ENCODE data around the gene AKR1C4.
A peak's percentile ranks its signal among the peaks of the same experiment; 100 is the strongest.

DNA sequence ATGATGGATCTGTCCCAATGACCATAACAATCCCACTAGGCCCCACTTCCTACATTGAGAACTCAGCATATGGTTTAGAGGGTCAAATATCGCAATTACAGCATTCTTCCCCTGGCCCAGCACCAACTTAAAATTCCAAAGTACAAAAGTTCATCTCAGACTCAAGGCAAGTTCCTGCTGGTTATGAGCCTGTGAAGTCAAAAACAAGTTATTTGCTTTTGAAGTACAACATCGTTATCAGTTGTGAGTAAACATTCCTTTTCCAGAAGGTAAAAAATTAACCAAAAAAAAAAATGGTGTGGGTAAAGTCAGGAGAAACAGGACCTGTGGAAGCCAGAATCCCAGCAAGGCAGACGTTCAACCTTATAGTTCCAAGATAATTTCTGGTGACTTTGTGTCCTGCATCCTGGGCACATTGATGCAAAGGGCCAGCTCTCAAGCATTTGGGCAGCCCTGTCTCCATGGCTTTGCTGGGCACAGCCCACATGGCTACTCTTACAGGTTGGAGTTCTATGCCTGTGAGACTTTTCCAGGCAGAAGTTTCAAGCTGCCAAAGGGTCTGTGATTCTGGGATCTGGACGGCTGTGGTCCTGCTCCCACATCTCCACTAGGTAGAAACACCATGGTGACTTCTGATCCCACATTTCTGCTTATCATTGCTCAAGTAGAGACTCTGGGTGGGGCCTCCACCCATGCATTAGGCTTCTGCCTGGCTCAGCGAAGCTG is 49.2 kb upstream of the AKR1C4 start:
- TF ChIP-seq, protein P1, sequence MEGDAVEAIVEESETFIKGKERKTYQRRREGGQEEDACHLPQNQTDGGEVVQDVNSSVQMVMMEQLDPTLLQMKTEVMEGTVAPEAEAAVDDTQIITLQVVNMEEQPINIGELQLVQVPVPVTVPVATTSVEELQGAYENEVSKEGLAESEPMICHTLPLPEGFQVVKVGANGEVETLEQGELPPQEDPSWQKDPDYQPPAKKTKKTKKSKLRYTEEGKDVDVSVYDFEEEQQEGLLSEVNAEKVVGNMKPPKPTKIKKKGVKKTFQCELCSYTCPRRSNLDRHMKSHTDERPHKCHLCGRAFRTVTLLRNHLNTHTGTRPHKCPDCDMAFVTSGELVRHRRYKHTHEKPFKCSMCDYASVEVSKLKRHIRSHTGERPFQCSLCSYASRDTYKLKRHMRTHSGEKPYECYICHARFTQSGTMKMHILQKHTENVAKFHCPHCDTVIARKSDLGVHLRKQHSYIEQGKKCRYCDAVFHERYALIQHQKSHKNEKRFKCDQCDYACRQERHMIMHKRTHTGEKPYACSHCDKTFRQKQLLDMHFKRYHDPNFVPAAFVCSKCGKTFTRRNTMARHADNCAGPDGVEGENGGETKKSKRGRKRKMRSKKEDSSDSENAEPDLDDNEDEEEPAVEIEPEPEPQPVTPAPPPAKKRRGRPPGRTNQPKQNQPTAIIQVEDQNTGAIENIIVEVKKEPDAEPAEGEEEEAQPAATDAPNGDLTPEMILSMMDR (IDR thresholded peaks at IDR 0.05) = no peak
- no peak for TF ChIP-seq POLR2A (IDR thresholded peaks at IDR 0.05)
- peak in 2 of 3 donors; percentile 63 to 79 for TF ChIP-seq POLR2AphosphoS5 (IDR thresholded peaks at IDR 0.05)
